Panc1 (cell line): Measurements from ENCODE around the gene MACC1. TPM values are rescaled to one million over a fixed set of nuclear protein-coding genes. Genes with fewer than 3 reads are reported as not detected.

Experiments
- ATAC-seq: fragments of 200-7000 bp; cut with Tn5 transposase; 2 replicates; pipeline ENCODE4 v1.9.1; 2020; ENCODE audit warnings: mild to moderate bottlenecking, moderate library complexity
- BruUV-seq: library from RNA; stranded (reverse); fragments of 400-500 nt; replicated peaks from 2 replicates; lab custom pipeline; 2021; lab: Mats Ljungman, UMichigan
- CTCF ChIA-PET: fragments of 300-600 bp; sonication (Branson Sonifier 250); formaldehyde crosslinking; loops from one replicate; lab custom pipeline; 2022; ENCODE audit warnings: antibody characterized with exemption; lab: Charles Lee
- POLR2A ChIA-PET: fragments of 300-600 bp; sonication (Branson Sonifier 250); formaldehyde crosslinking; loops from one replicate; lab custom pipeline; 2022; ENCODE audit warnings: antibody characterized with exemption; lab: Charles Lee
- DNase-seq: peaks from one replicate; pipeline ENCODE4 v3.0.0-alpha.2; 2010; ENCODE audit warnings: low read depth, low spot score
- H3K27ac ChIP-seq: 2 replicates; pipeline ENCODE4 v1.5.1; 2011; ENCODE audit warnings: mild to moderate bottlenecking, low read length, inconsistent platforms
- H3K27me3 ChIP-seq: fragments of 200-500 bp; sonication (Bioruptor generic); 2 replicates; pipeline ENCODE4 v1.6.0; 2014; ENCODE audit warnings: low read length, inconsistent platforms; ENCODE audit not compliant: control insufficient read depth, insufficient read depth
- H3K36me3 ChIP-seq: fragments of 200-500 bp; sonication (Bioruptor generic); 2 replicates; pipeline ENCODE4 v1.5.1; 2014; ENCODE audit warnings: inconsistent platforms, mild to moderate bottlenecking, low read length, moderate library complexity; ENCODE audit not compliant: control insufficient read depth, insufficient read depth
- H3K4me1 ChIP-seq: 2 replicates; pipeline ENCODE4 v1.5.1; 2011; ENCODE audit warnings: inconsistent platforms, mild to moderate bottlenecking, low read length, moderate library complexity; ENCODE audit not compliant: control insufficient read depth, insufficient read depth
- H3K4me3 ChIP-seq, 2 experiments: 2 replicates each; pipeline ENCODE4 v1.5.1; 2011 to 2012; ENCODE audit warnings: low read depth in 2 of 2, low read length in 2 of 2, mild to moderate bottlenecking in 2 of 2, inconsistent platforms in 1 of 2, moderate library complexity in 1 of 2
- H3K9me3 ChIP-seq: fragments of 200-500 bp; sonication (Bioruptor generic); 2 replicates; pipeline ENCODE4 v1.5.1; 2014; ENCODE audit warnings: low read depth, mild to moderate bottlenecking, inconsistent platforms, low read length, moderate library complexity; ENCODE audit not compliant: control insufficient read depth, insufficient read depth
- CTCF ChIP-seq: fragments of 450-650 bp; IDR thresholded peaks from 2 replicates; pipeline ENCODE4 v1.5.1; 2017; ENCODE audit warnings: mild to moderate bottlenecking
- POLR2AphosphoS5 ChIP-seq: IDR thresholded peaks from 2 replicates; pipeline ENCODE4 v1.6.1; 2012; ENCODE audit warnings: mild to moderate bottlenecking, low read depth, low read length, moderate library complexity
- REST ChIP-seq, 2 experiments: IDR thresholded peaks; 2 replicates each; pipeline ENCODE4 v1.6.1; 2011 to 2012; ENCODE audit warnings: low read depth in 2 of 2, control low read depth in 1 of 2, low read length in 1 of 2, mild to moderate bottlenecking in 1 of 2, moderate library complexity in 1 of 2; ENCODE audit not compliant: insufficient read depth in 1 of 2
- SIN3A ChIP-seq: IDR thresholded peaks from 2 replicates; pipeline ENCODE4 v1.6.1; 2012; ENCODE audit warnings: low read depth, mild to moderate bottlenecking, low read length, moderate library complexity, borderline replicate concordance; ENCODE audit not compliant: insufficient read depth
- TCF7L2 ChIP-seq: IDR thresholded peaks from 2 replicates; pipeline ENCODE4 v1.6.1; 2011; ENCODE audit warnings: mild to moderate bottlenecking, low read depth, low read length, inconsistent platforms
- in situ Hi-C: cut with HindIII; loops from 2 replicates; pipeline ENCODE4 v1.10.0; 2016; ENCODE audit warnings: low sequenced_read_pairs, low pct_unique_long_range_greater_than_20kb
- intact Hi-C: fragments of 100-400 bp; cut with micrococcal nuclease; formaldehyde crosslinking; loops from one replicate; pipeline ENCODE4 v1.10.0; 2022; ENCODE audit not compliant: unreplicated experiment
- total RNA-seq: library from RNA; stranded (reverse); gene quantifications from one replicate; pipeline ENCODE4 v1.2.1, GENCODE V29; 2021; ENCODE audit not compliant: unreplicated experiment

Gene MACC1
- total RNA-seq, 1 experiment from 2014 or later, result 0.08 TPM

GRCh38 chr7:20228654-20229053 lies 11.5 kb upstream of the MACC1 start:
- POLR2A ChIA-PET, result no interaction called here
- ATAC-seq (no peak), DNase-seq (no peak)
- Histone ChIP-seq H3K4me1 (no peaks in the 10 kb centered on the region), H3K27ac (no peak overlapping the region), H3K27me3 (no peaks in the 10 kb centered on the region), H3K4me3 (no peak overlapping the region), H3K36me3 (no peaks in the 10 kb centered on the region), H3K9me3 (no peaks in the 10 kb centered on the region)
- intact Hi-C loops (no loop called here), in situ Hi-C loops (no loop called here)
- TF ChIP-seq REST (IDR thresholded peaks at IDR 0.05; ENCODE audit: insufficient read depth in 1 of 2, low read depth in 2 of 2, low read length in 1 of 2) (no peak), SIN3A (no peak), TCF7L2 (no peak), CTCF (no peak), POLR2AphosphoS5 (no peak)
- CTCF ChIA-PET, result no interaction called here
- no TSS peak for BruUV-seq

GRCh38 chr7:20227291-20227795 lies 10.2 kb upstream of the MACC1 start:
- no peak for TF ChIP-seq REST (IDR thresholded peaks at IDR 0.05; ENCODE audit: insufficient read depth in 1 of 2, low read depth in 2 of 2, low read length in 1 of 2)
- no peak for TF ChIP-seq TCF7L2
- TF ChIP-seq POLR2AphosphoS5, result no peak
- no peak for TF ChIP-seq CTCF
- no peak for TF ChIP-seq SIN3A
- ChIA-PET CTCF (no interaction called here), POLR2A (no interaction called here)
- intact Hi-C loops, result no loop called here
- H3K27ac ChIP-seq, result no peak overlapping the region
- H3K9me3 ChIP-seq, result no peaks in the 10 kb centered on the region
- no peaks in the 10 kb centered on the region for H3K4me1 ChIP-seq
- H3K27me3 ChIP-seq, result no peaks in the 10 kb centered on the region
- DNase-seq, result no peak
- ATAC-seq, result no peak
- in situ Hi-C loops, result no loop called here
- no TSS peak for BruUV-seq
- H3K36me3 ChIP-seq, result no peaks in the 10 kb centered on the region
- no peak overlapping the region for H3K4me3 ChIP-seq
